Measurements from ENCODE around the gene RNF13. TPM values are rescaled to one million over a fixed set of nuclear protein-coding genes. Genes with fewer than 3 reads are reported as not detected.
"Not testable (repeated sequence)": the region's sequence is repeated elsewhere in the genome, so short reads cannot be mapped to it uniquely, and the experiment has no call there.

RNF13 gene
- total RNA-seq, 1 experiment from 2014 or later: 33.8 TPM

DNA sequence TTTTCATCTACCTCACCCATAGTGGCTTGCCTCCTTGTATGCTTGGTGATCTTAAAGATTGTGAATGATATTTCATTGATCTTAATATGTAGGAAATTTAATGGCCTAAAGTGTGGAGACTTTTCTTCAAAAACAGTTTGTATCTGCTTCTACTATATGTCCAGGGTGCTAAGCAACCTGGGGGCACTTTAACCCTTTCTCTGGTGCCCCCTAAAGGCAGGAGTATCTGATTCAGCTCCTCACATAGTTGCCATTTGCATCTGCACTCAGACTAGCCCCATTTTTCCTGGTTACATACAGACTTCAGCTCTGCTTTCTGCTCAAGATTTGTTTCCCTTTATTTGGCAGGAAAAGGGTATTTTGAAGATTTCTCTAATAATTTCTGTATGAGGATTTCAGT, 162.9 kb downstream of the RNF13 start:
- no TSS peak for BruUV-seq (replicated peaks)
- H3K4me2 ChIP-seq (ENCODE audit: low read length): no peak overlapping the region
- no peak overlapping the region for H3K4me3 ChIP-seq (ENCODE audit: low read length)
- H3F3A ChIP-seq (ENCODE audit: low read length, unreplicated experiment): no peaks in the 10 kb centered on the region
- H3K9ac ChIP-seq (ENCODE audit: low read length): no peak overlapping the region
- H3K4me1 ChIP-seq (ENCODE audit: insufficient read depth, low read length): 0 out of 2 replicates have a peak, but pooled peaks cover 9% of the 10 kb centered on the region
- no peak for DNase-seq
- H3K27ac ChIP-seq (ENCODE audit: low read length): no peak overlapping the region
- H3K27me3 ChIP-seq (ENCODE audit: low read length): no peaks in the 10 kb centered on the region
- no peaks in the 10 kb centered on the region for H3K9me3 ChIP-seq (ENCODE audit: low read length)
- CTCF ChIA-PET: no interaction called here
- no peaks in the 10 kb centered on the region for H4K20me1 ChIP-seq (ENCODE audit: low read length)
- POLR2A ChIA-PET (ENCODE audit: unreplicated experiment): no interaction called here
- no peaks in the 10 kb centered on the region for H3K36me3 ChIP-seq (ENCODE audit: low read depth, low read length)
- no peak for ATAC-seq
- H2AFZ ChIP-seq (ENCODE audit: low read length): no peak overlapping the region
- TF ChIP-seq, protein P1, sequence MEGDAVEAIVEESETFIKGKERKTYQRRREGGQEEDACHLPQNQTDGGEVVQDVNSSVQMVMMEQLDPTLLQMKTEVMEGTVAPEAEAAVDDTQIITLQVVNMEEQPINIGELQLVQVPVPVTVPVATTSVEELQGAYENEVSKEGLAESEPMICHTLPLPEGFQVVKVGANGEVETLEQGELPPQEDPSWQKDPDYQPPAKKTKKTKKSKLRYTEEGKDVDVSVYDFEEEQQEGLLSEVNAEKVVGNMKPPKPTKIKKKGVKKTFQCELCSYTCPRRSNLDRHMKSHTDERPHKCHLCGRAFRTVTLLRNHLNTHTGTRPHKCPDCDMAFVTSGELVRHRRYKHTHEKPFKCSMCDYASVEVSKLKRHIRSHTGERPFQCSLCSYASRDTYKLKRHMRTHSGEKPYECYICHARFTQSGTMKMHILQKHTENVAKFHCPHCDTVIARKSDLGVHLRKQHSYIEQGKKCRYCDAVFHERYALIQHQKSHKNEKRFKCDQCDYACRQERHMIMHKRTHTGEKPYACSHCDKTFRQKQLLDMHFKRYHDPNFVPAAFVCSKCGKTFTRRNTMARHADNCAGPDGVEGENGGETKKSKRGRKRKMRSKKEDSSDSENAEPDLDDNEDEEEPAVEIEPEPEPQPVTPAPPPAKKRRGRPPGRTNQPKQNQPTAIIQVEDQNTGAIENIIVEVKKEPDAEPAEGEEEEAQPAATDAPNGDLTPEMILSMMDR (conservative IDR thresholded peaks at IDR 0.05; ENCODE audit: low read depth, low read length): 0 out of 2 replicates have a peak, but pooled peaks have one; percentile 33
- TF ChIP-seq EZH2 (IDR thresholded peaks at IDR 0.05; ENCODE audit: low read length, unreplicated experiment): no peak
- no peaks in the 10 kb centered on the region for H3K9me2 ChIP-seq (replicated peaks; ENCODE audit: low read length)
- intact Hi-C loops (cut with micrococcal nuclease): no loop called here
- peaks cover 27% of the 10 kb centered on the region for H3K79me2 ChIP-seq (ENCODE audit: low read length)

DNA sequence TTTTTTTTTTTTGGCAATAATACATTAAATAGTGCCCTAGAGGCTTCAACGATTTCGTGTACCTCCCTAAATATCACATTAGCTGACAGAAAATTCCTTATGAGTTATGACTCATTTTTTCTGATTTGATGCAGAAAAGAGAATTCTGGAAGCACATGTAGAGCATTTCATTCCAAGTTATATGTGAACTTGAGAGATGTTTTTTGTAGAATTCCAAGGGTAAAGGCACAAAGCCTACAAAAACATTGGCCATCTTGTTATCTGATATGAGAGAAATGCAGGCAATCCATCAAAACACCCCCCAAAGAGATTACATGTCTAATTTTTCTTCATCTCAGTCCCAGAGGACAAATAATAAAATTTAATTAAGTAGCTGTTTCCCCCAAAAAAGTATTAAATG, 164.4 kb downstream of the RNF13 start:
- H3K9ac ChIP-seq (ENCODE audit: low read length): no peak overlapping the region
- ATAC-seq: no peak
- no peak overlapping the region for H3K4me2 ChIP-seq (ENCODE audit: low read length)
- peaks cover 12% of the 10 kb centered on the region for H3K79me2 ChIP-seq (ENCODE audit: low read length)
- H3K9me3 ChIP-seq (ENCODE audit: low read length): no peaks in the 10 kb centered on the region
- intact Hi-C loops (cut with micrococcal nuclease): no loop called here
- no peak overlapping the region for H3K27ac ChIP-seq (ENCODE audit: low read length)
- no peak overlapping the region for H2AFZ ChIP-seq (ENCODE audit: low read length)
- H4K20me1 ChIP-seq (ENCODE audit: low read length): no peaks in the 10 kb centered on the region
- no peak for DNase-seq
- no peaks in the 10 kb centered on the region for H3K27me3 ChIP-seq (ENCODE audit: low read length)
- H3F3A ChIP-seq (ENCODE audit: low read length, unreplicated experiment): no peaks in the 10 kb centered on the region
- TF ChIP-seq EZH2 (IDR thresholded peaks at IDR 0.05; ENCODE audit: low read length, unreplicated experiment): no peak
- TF ChIP-seq, protein P1 (conservative IDR thresholded peaks at IDR 0.05; ENCODE audit: low read depth, low read length): no peak
- no peak for TF ChIP-seq EZH2phosphoT487 (IDR thresholded peaks at IDR 0.05; ENCODE audit: borderline replicate concordance, low read length)
- no peaks in the 10 kb centered on the region for H3K9me2 ChIP-seq (replicated peaks; ENCODE audit: low read length)
- BruUV-seq (replicated peaks): no TSS peak
- CTCF ChIA-PET: no interaction called here
- no peak overlapping the region for H3K4me3 ChIP-seq (ENCODE audit: low read length)
- H3K4me1 ChIP-seq (ENCODE audit: insufficient read depth, low read length): 0 out of 2 replicates have a peak, but pooled peaks cover 3% of the 10 kb centered on the region
- H3K36me3 ChIP-seq (ENCODE audit: low read depth, low read length): no peaks in the 10 kb centered on the region
- POLR2A ChIA-PET (ENCODE audit: unreplicated experiment): no interaction called here

GRCh38 chr3:149981979-149982378, 169.0 kb downstream of the RNF13 start:
- BruUV-seq (replicated peaks); H3K9me2 ChIP-seq (replicated peaks; ENCODE audit: low read length); H3K79me2 ChIP-seq (ENCODE audit: low read length); H4K20me1 ChIP-seq (ENCODE audit: low read length); H3K27ac ChIP-seq (ENCODE audit: low read length); H3K27me3 ChIP-seq (ENCODE audit: low read length); intact Hi-C loops (cut with micrococcal nuclease); H3K4me1 ChIP-seq (ENCODE audit: insufficient read depth, low read length); H3K36me3 ChIP-seq (ENCODE audit: low read depth, low read length); H3F3A ChIP-seq (ENCODE audit: low read length, unreplicated experiment); H3K9ac ChIP-seq (ENCODE audit: low read length); H3K9me3 ChIP-seq (ENCODE audit: low read length); DNase-seq; H3K4me3 ChIP-seq (ENCODE audit: low read length); H3K4me2 ChIP-seq (ENCODE audit: low read length); CTCF ChIA-PET; H2AFZ ChIP-seq (ENCODE audit: low read length): not testable (repeated sequence)
- ATAC-seq: peak; percentile 76
- POLR2A ChIA-PET (ENCODE audit: unreplicated experiment): interaction anchor here (0.6 kb wide), 1 partner anchor 202 kb away, joined by 3 read pairs; no protein-coding TSS in a partner anchor

DNA sequence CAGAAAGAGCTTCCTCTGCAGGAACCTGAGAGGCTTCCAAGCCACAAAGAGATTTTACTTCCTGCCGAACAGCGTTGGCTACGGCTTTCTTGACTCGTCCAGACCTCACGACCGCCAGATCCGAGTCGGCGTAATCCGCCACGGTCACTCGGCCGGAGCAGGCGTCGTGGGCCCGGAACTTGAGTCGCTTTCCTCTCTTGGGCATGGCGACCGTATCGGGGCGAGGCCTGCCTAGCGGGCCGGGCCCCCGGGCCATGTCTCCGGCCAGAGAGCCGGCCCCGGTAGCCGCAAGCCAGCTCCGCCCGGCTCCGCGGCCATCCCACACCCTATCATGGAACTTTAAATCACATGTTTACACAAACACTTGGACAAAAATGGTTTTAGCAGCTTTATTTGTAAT, 170.0 kb downstream of the RNF13 start:
- CTCF ChIA-PET; H3K27ac ChIP-seq (ENCODE audit: low read length); H3K4me2 ChIP-seq (ENCODE audit: low read length); H3K9ac ChIP-seq (ENCODE audit: low read length); DNase-seq; H3F3A ChIP-seq (ENCODE audit: low read length, unreplicated experiment); H3K4me1 ChIP-seq (ENCODE audit: insufficient read depth, low read length); H3K9me2 ChIP-seq (replicated peaks; ENCODE audit: low read length); H2AFZ ChIP-seq (ENCODE audit: low read length); ATAC-seq; H3K4me3 ChIP-seq (ENCODE audit: low read length); intact Hi-C loops (cut with micrococcal nuclease); H3K36me3 ChIP-seq (ENCODE audit: low read depth, low read length); H3K27me3 ChIP-seq (ENCODE audit: low read length); POLR2A ChIA-PET (ENCODE audit: unreplicated experiment); H3K9me3 ChIP-seq (ENCODE audit: low read length); H3K79me2 ChIP-seq (ENCODE audit: low read length); BruUV-seq (replicated peaks); H4K20me1 ChIP-seq (ENCODE audit: low read length): not testable (repeated sequence)
